Subcutaneous adipose tissue (tissue), 4 donors: Measurements from ENCODE around the gene RAB3A. TPM values are rescaled to one million over a fixed set of nuclear protein-coding genes. Genes with fewer than 3 reads are reported as not detected.

ENCODE experiments used
- total RNA-seq, 4 donors: library from RNA; depleted of rRNA; stranded (reverse); fragments of >200 nt; gene quantifications; one replicate each; pipeline ENCODE4 v1.1.0, GENCODE V29; 2016
- TF ChIP-seq, protein P1 (sequence below): fragments of 450-650 bp; IDR thresholded peaks from one replicate; pipeline ENCODE4 v1.5.1; 2016; ENCODE audit warnings: low read depth, mild to moderate bottlenecking, control low read depth, antibody characterized with exemption, moderate library complexity

Gene RAB3A
- total RNA-seq, 4 donors from 2014 or later, result 0.51 TPM; not detected in 3

GRCh38 chr19:18227781-18228271 lies 24.0 kb upstream of the RAB3A start:
- TF ChIP-seq, protein P1, sequence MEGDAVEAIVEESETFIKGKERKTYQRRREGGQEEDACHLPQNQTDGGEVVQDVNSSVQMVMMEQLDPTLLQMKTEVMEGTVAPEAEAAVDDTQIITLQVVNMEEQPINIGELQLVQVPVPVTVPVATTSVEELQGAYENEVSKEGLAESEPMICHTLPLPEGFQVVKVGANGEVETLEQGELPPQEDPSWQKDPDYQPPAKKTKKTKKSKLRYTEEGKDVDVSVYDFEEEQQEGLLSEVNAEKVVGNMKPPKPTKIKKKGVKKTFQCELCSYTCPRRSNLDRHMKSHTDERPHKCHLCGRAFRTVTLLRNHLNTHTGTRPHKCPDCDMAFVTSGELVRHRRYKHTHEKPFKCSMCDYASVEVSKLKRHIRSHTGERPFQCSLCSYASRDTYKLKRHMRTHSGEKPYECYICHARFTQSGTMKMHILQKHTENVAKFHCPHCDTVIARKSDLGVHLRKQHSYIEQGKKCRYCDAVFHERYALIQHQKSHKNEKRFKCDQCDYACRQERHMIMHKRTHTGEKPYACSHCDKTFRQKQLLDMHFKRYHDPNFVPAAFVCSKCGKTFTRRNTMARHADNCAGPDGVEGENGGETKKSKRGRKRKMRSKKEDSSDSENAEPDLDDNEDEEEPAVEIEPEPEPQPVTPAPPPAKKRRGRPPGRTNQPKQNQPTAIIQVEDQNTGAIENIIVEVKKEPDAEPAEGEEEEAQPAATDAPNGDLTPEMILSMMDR, result no peak

DNA sequence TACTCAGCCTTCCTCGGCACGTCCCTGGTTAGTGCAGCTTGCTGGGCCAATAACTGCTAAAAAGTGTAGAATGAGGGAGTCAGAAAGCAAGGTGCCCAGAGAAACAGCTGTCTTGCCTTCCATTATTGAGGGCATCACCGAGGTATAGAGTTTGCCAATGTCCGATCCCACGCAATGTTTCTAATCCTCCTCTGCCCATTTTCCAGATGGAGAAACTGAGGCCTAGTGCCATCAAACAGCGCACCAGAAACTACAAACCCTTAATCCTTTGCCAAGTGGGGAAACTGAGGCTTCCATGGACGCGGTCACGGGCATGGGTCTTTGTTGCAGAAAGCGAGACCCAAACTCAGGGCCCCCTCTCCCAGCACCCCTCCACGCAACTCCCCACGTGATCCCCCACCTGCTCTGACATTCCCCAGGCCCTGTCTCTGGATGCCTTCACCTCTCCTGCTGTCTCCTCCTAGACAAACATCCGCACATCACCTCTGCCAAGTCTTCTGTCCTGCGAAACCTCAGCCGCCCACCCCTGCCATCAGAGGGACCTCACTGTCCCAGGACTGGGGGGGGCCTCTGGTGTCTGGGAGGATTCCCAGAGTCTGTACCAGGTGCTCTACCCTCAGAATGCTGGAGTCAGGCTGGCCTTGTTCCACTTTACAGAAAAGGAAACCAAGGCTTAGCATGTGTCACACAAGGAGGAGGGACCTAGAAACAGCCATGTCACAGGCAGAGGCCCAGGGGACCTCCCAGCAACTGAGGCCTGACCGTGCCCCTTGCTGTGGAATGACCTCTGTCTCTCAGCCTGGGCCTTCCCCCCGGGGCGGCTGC lies 23.3 kb upstream of the RAB3A start:
- TF ChIP-seq, protein P1, result no peak

DNA sequence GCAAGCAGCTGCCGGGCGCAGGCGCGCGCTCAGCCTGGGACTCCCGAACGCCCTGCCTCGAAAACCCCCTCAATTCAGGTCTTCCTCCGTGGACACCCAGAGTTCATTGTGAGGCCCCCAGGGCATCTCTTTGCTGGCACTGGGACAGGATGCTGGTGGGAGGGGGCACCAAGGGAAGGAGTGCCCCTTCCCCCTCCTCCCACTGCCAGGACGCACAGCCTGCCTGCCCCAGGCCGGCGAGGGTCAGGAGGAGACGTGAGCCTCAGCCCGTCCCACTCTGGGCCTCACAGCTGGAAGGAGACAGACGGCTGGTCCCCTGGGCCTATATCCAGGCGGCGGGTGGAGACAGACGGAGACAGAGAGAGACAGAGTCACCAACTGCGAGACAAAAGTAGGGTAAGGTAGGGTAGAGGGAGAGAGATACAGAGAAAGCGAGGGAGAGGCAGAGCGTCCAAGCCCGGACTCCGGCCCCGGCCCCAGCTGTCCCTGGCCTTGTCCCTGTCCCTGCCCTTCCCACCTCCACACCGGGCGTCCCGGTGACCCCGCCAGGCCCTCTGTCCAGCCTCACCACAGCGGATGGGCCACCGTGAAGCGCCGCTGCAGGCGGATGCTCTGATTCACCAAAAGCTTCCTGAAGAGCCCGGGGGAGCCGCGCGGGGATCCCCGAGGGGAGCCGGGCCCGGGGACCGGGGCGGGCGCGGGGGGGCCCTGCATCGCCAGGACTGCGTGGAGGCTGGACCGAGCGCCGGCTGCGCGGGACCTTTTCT lies 22.0 kb upstream of the RAB3A start, which contains the start of gene PDE4C:
Gene PDE4C (minus strand): TSS at position 737 of the 767 bp plus-strand sequence. CDS start 23 bp downstream, at position 714.
- TF ChIP-seq, protein P1, result no peak

GRCh38 chr19:18225355-18225701 lies 21.5 kb upstream of the RAB3A start:
- TF ChIP-seq, protein P1, result no peak

GRCh38 chr19:18224525-18225354 lies 20.9 kb upstream of the RAB3A start:
- TF ChIP-seq, protein P1, result no peak

GRCh38 chr19:18223860-18224524 lies 20.1 kb upstream of the RAB3A start:
- TF ChIP-seq, protein P1, result no peak
